ENCODE data around the gene RWDD2A. TPM values are rescaled to one million over a fixed set of nuclear protein-coding genes. Genes with fewer than 3 reads are reported as not detected.

Gene RWDD2A
- polyA plus RNA-seq, 1 experiment = 8.3 TPM

DNA sequence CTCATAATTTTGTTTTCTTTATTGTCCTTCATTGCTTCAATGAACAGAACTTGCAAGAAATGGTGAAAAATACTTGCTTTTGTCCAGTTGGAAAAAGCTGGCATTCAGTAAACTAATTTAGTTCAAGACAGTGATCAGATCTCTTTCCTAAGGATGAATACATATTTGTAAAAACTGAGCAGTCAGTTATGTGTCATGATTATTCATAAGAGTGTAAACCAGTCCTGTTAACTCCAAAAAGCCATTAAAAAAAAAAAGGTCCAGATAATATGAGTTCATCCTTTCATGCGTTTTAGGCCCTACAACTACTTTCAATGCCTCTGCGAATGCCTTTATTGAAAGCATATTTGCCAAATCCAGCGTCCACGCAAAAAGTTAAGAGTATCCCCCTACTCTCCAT is 701 bp upstream of the RWDD2A start:
- Histone ChIP-seq H3K27me3 (ENCODE audit: control insufficient read depth, insufficient read depth, low read length) (no peaks in the 10 kb centered on the region), H3K4me3 (ENCODE audit: low read depth, low read length) (peak overlapping the region; percentile 94), H3K27ac (ENCODE audit: low read depth, low read length) (peak overlapping the region; percentile 82), H3K9me3 (ENCODE audit: control insufficient read depth, insufficient read depth, low read length) (no peaks in the 10 kb centered on the region; the same call in 1 of the 2 replicates)
- DNase-seq (ENCODE audit: low read depth, low spot score) = no peak
- ChIA-PET POLR2A (no interaction called here), CTCF (interaction anchor here (4.9 kb wide), 1 partner anchor 126 kb away, joined by 62 read pairs; the partner anchor contains the start of genes DOP1A and UBE3D)
- no peak for TF ChIP-seq CTCF (IDR thresholded peaks at IDR 0.05; ENCODE audit: low read depth, low read length)

GRCh38 chr6:83193747-83194566 is 800 bp downstream of the RWDD2A start:
- no peak for TF ChIP-seq CTCF (IDR thresholded peaks at IDR 0.05; ENCODE audit: low read depth, low read length)
- H3K27ac ChIP-seq (ENCODE audit: low read depth, low read length) = peak overlapping the region; percentile 24
- no peaks in the 10 kb centered on the region for H3K27me3 ChIP-seq (ENCODE audit: control insufficient read depth, insufficient read depth, low read length)
- peak overlapping the region; percentile 94 for H3K4me3 ChIP-seq (ENCODE audit: low read depth, low read length)
- POLR2A ChIA-PET = interaction anchor here (0.7 to 1.1 kb wide), 2 partner anchors 21 to 23 kb away, joined by 3 to 4 read pairs; no protein-coding TSS in a partner anchor
- no peak for DNase-seq (ENCODE audit: low read depth, low spot score)
- H3K9me3 ChIP-seq (ENCODE audit: control insufficient read depth, insufficient read depth, low read length) = no peaks in the 10 kb centered on the region; the same call in 1 of the 2 replicates
- CTCF ChIA-PET = interaction anchor here (0.8 to 7.0 kb wide), 5 partner anchors 18 to 321 kb away, joined by 3 to 65 read pairs (median 4); partner anchors contain the start of genes DOP1A, PRSS35 and UBE3D

DNA sequence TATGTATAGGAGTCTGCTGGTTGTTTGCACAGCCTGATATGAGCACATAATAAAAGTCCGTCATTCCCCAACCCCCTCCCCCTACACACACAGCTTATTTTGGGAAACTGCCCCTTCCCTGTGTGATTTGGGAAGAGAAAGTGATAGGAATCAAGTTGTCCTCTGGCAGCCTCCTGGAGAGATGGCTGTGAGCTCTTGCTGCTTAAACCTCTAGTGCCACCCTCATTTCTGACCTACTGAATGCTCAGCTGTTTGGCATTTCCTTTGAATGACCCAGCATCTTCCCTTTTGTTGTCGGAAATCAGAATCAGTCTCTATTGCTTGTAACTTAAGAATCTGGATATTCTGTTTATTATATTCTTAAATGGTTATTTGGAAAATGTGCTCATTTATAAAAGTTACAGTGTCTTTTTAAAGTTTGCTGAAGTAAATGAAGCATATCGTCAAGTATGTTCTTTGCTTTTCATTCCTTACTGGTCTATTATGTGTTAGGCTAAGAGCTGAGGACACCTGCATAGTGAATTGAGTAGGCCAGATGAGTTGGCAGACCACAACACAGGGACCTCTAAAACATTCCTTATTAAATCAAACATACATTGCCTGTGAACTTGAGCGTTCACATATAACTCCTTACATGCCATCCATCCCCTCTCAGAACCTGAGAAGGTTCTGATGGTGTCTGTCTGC is 5.5 kb downstream of the RWDD2A start:
- H3K27ac ChIP-seq (ENCODE audit: low read depth, low read length) = no peak overlapping the region
- no peak for TF ChIP-seq CTCF (IDR thresholded peaks at IDR 0.05; ENCODE audit: low read depth, low read length)
- H3K27me3 ChIP-seq (ENCODE audit: control insufficient read depth, insufficient read depth, low read length) = no peaks in the 10 kb centered on the region
- ChIA-PET CTCF (interaction anchor here (0.6 to 7.0 kb wide), 8 partner anchors 17 to 316 kb away, joined by 3 to 65 read pairs (median 4); partner anchors contain the start of genes DOP1A, PRSS35 and UBE3D), POLR2A (interaction anchor here (0.6 kb wide), 1 partner anchor 62 kb away, joined by 10 read pairs; no protein-coding TSS in a partner anchor)
- H3K9me3 ChIP-seq (ENCODE audit: control insufficient read depth, insufficient read depth, low read length) = no peaks in the 10 kb centered on the region; the same call in 1 of the 2 replicates
- no peak for DNase-seq (ENCODE audit: low read depth, low spot score)
- H3K4me3 ChIP-seq (ENCODE audit: low read depth, low read length) = no peak overlapping the region

DNA sequence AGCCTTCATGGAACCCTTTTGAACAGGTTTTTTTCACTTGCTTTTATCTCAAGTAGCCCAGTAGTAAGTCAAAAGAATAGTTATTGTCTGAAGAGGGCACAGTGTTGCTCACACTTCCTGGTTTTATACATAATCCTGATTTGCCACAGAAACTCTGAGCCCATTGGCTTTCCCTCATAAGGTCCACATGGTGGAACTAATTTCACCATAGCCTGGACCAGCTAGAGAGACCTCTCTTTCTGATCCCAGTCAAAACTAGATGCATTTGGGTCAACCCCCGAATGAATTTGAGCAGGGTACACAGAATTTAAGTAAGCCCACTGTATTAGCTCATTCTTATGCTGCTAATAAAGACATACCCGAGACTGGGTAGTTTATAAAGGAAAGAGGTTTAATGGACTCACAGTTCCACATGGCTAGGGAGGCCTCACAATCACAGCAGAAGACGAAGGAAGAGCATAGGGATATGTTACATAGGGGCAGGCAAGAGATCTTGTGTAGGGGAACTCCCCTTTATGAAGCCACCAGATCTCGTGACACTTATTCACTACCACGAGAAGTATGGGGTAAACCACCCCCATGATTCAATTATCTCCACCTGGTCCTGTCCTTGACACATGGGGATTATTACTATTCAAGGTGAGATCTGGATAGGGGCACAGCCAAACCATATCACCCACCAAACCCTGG is 6.2 kb downstream of the RWDD2A start:
- CTCF ChIA-PET = interaction anchor here (0.6 to 7.0 kb wide), 3 partner anchors 16 to 133 kb away, joined by 3 to 65 read pairs (median 21); partner anchors contain the start of genes DOP1A and UBE3D
- POLR2A ChIA-PET = interaction anchor here (0.6 kb wide), 1 partner anchor 62 kb away, joined by 10 read pairs; no protein-coding TSS in a partner anchor
- no peak for DNase-seq (ENCODE audit: low read depth, low spot score)
- Histone ChIP-seq H3K27ac (ENCODE audit: low read depth, low read length) (no peak overlapping the region), H3K4me3 (ENCODE audit: low read depth, low read length) (no peak overlapping the region), H3K9me3 (ENCODE audit: control insufficient read depth, insufficient read depth, low read length) (no peaks in the 10 kb centered on the region), H3K27me3 (ENCODE audit: control insufficient read depth, insufficient read depth, low read length) (no peaks in the 10 kb centered on the region)
- no peak for TF ChIP-seq CTCF (IDR thresholded peaks at IDR 0.05; ENCODE audit: low read depth, low read length)

Measured in AG04450 (cell line).